B cell (primary cell): Measurements from ENCODE around the gene ZNF445. TPM values are rescaled to one million over a fixed set of nuclear protein-coding genes. Genes with fewer than 3 reads are reported as not detected.

ENCODE experiments used
- ATAC-seq: fragments of 200-7000 bp; cut with Tn5 transposase; one replicate; pipeline ENCODE4 v1.10.0; 2021; ENCODE audit warnings: low read depth, mild to moderate bottlenecking, moderate number of reproducible peaks, moderate library complexity
- CTCF ChIA-PET: fragments of 350-600 bp; sonication (Branson Sonifier 250); formaldehyde crosslinking; loops from one replicate; lab custom pipeline; 2021; ENCODE audit warnings: antibody characterized with exemption, inconsistent platforms; lab: Charles Lee
- POLR2A ChIA-PET: fragments of 350-600 bp; sonication (Branson Sonifier 250); formaldehyde crosslinking; loops from one replicate; lab custom pipeline; 2021; ENCODE audit warnings: antibody characterized with exemption; lab: Charles Lee
- DNase-seq: peaks from one replicate; pipeline ENCODE4 v3.0.0; 2013
- H2AFZ ChIP-seq: 2 replicates; pipeline ENCODE4 v1.6.1; 2012; ENCODE audit warnings: mild to moderate bottlenecking, low read depth, low read length; ENCODE audit not compliant: insufficient read depth, poor library complexity, severe bottlenecking
- H3K27ac ChIP-seq, 2 donors: 1 replicate in 1 of 2; 2 replicates in 1 of 2; pipeline ENCODE4 v1.5.1; 2012 to 2013; ENCODE audit warnings: low read length in 2 of 2, mild to moderate bottlenecking in 2 of 2, moderate library complexity in 1 of 2
- H3K27me3 ChIP-seq, 4 experiments: fragments of 200-600 bp in 1 of 4; sonication (generic) in 1 of 4; replicated peaks in 1 of 4; 1 replicate in 2 of 4; 2 replicates in 2 of 4; pipeline versions ENCODE4 v1.6.1 to v1.7.0; 2013 to 2016; ENCODE audit warnings: low read length in 3 of 4, mild to moderate bottlenecking in 2 of 4, mixed read lengths in 1 of 4, moderate library complexity in 1 of 4; ENCODE audit not compliant: insufficient read depth in 4 of 4, control insufficient read depth in 3 of 4; ENCODE audit errors: control extremely low read depth in 1 of 4
- H3K36me3 ChIP-seq, 2 experiments: replicated peaks in 1 of 2; 1 replicate in 1 of 2; 2 replicates in 1 of 2; pipeline versions ENCODE4 v1.6.1 to v1.7.1; 2013; ENCODE audit warnings: low read length in 1 of 2; ENCODE audit not compliant: insufficient read depth in 2 of 2, control insufficient read depth in 1 of 2; ENCODE audit errors: control extremely low read depth in 1 of 2, extremely low read depth in 1 of 2
- H3K4me1 ChIP-seq, 2 donors: fragments of 200-600 bp in 1 of 2; sonication (generic) in 1 of 2; 1 replicate in 1 of 2; 2 replicates in 1 of 2; pipeline versions ENCODE4 v1.5.1 to v1.6.1; 2013 to 2017; ENCODE audit warnings: low read length in 2 of 2; ENCODE audit not compliant: control insufficient read depth in 2 of 2, insufficient read depth in 2 of 2
- H3K4me2 ChIP-seq: replicated peaks from 2 replicates; pipeline ENCODE3; 2012; ENCODE audit warnings: mild to moderate bottlenecking, low read depth, low read length; ENCODE audit not compliant: poor library complexity, severe bottlenecking
- H3K4me3 ChIP-seq, 5 experiments: fragments of 200-600 bp in 1 of 5; sonication (generic) in 1 of 5; 1 replicate in 3 of 5; 2 replicates in 2 of 5; pipeline versions ENCODE4 v1.5.1 to v1.7.0; 2011 to 2016; ENCODE audit warnings: low read length in 4 of 5, mild to moderate bottlenecking in 4 of 5, low read depth in 2 of 5, control low read depth in 1 of 5, moderate library complexity in 1 of 5; ENCODE audit not compliant: insufficient read depth in 1 of 5; ENCODE audit errors: control extremely low read depth in 1 of 5, extremely low read depth in 1 of 5
- H3K79me2 ChIP-seq: fragments of 200-600 bp; sonication (generic); one replicate; pipeline ENCODE4 v1.6.0; 2016; ENCODE audit warnings: low read length; ENCODE audit not compliant: control insufficient read depth, insufficient read depth
- H3K9ac ChIP-seq: fragments of 200-600 bp; sonication (generic); 2 replicates; pipeline ENCODE4 v1.6.1; 2017; ENCODE audit warnings: mild to moderate bottlenecking, low read length, moderate library complexity
- H3K9me3 ChIP-seq, 3 donors: one replicate each; pipeline versions ENCODE4 v1.6.1 to v1.7.1; 2013; ENCODE audit warnings: low read length in 2 of 3; ENCODE audit not compliant: control insufficient read depth in 2 of 3, insufficient read depth in 1 of 3; ENCODE audit errors: control extremely low read depth in 1 of 3
- H4K20me1 ChIP-seq: 2 replicates; pipeline ENCODE4 v1.6.0; 2012; ENCODE audit warnings: mild to moderate bottlenecking, low read length; ENCODE audit not compliant: insufficient read depth, control insufficient read depth, poor library complexity, severe bottlenecking
- H3K27ac Mint-ChIP-seq: one replicate; pipeline ENCODE4 v1.8.0; 2021; ENCODE audit warnings: mixed read lengths
- H3K27me3 Mint-ChIP-seq: one replicate; pipeline ENCODE4 v1.8.0; 2021; ENCODE audit warnings: mixed read lengths
- H3K4me1 Mint-ChIP-seq: one replicate; pipeline ENCODE4 v1.8.0; 2021; ENCODE audit warnings: mixed read lengths
- H3K4me3 Mint-ChIP-seq: one replicate; pipeline ENCODE4 v1.8.0; 2021; ENCODE audit warnings: mixed read lengths
- H3K9me3 Mint-ChIP-seq: one replicate; pipeline ENCODE4 v1.8.0; 2022; ENCODE audit warnings: mixed read lengths; ENCODE audit not compliant: insufficient read depth
- CTCF ChIP-seq: fragments of 200-600 bp; IDR thresholded peaks from one replicate; pipeline ENCODE4 v1.8.0; 2022; ENCODE audit warnings: antibody characterized with exemption, mild to moderate bottlenecking
- EZH2 ChIP-seq: IDR thresholded peaks from 2 replicates; pipeline ENCODE4 v1.6.1; 2012; ENCODE audit warnings: borderline replicate concordance, low read depth, mild to moderate bottlenecking, moderate library complexity, low read length; ENCODE audit not compliant: insufficient read depth, poor library complexity, severe bottlenecking
- WGBS: methylation state at CpG from one replicate; pipeline ENCODE4 v1.1.5; 2013; ENCODE audit warnings: missing lambda C conversion rate; ENCODE audit not compliant: insufficient coverage; 5-methylcytosine and 5-hydroxymethylcytosine counted together
- intact Hi-C: fragments of 100-400 bp; cut with micrococcal nuclease; formaldehyde crosslinking; loops from one replicate; pipeline ENCODE4 v1.10.0; 2022
- polyA plus RNA-seq: library from polyadenylated mRNA; depleted of rRNA; stranded (reverse); fragments of >200 nt; gene quantifications from 2 replicates; pipeline ENCODE4 v1.2.3, GENCODE V29; 2012
- total RNA-seq, 2 donors: library from RNA; stranded (reverse); fragments of 120-200 nt in 1 of 2; gene quantifications; 1 replicate in 1 of 2; 2 replicates in 1 of 2; pipeline versions ENCODE4 v1.2.3 to v1.2.4, GENCODE V29; 2013 to 2022

The ZNF445 gene
- total and polyA plus RNA-seq, 2 donors (not counting 1 experiment from before 2014, with no cell fraction given), result 2.6 to 29.7 TPM

GRCh38 chr3:44392489-44392888 lies 85.0 kb downstream of the ZNF445 start:
- Histone ChIP-seq H4K20me1 (no peaks in the 10 kb centered on the region), H3K9me3 (peaks cover 0 to 2% (median 1%) of the 10 kb centered on the region in 3 donors), H2AFZ (no peak overlapping the region), H3K79me2 (no peaks in the 10 kb centered on the region), H3K4me2 (no peak overlapping the region), H3K27ac (no peak overlapping the region), H3K4me3 (no peak overlapping the region), H3K36me3 (peaks cover 0 to 7% of the 10 kb centered on the region in 2 experiments), H3K9ac (no peak overlapping the region), H3K4me1 (no peaks in the 10 kb centered on the region), H3K27me3 (no peaks in the 10 kb centered on the region)
- POLR2A ChIA-PET, result no interaction called here
- Mint-ChIP-seq H3K27ac (no peak overlapping the region), H3K4me3 (no peak overlapping the region), H3K27me3 (no peaks in the 10 kb centered on the region), H3K4me1 (no peaks in the 10 kb centered on the region), H3K9me3 (peaks cover 3% of the 10 kb centered on the region)
- WGBS, result no CpG with 5 or more reads among the region's 1 CpG
- intact Hi-C loops, result no loop called here
- ATAC-seq (no peak), DNase-seq (no peak)
- CTCF ChIA-PET, result no interaction called here
- TF ChIP-seq EZH2 (no peak), CTCF (no peak)

- H3K9ac ChIP-seq, result no peak overlapping the region
- no peaks in the 10 kb centered on the region for H3K27me3 ChIP-seq
- no peak for ATAC-seq
- peaks cover 1 to 19% (median 15%) of the 10 kb centered on the region in 3 donors for H3K9me3 ChIP-seq
- ChIA-PET CTCF (no interaction called here), POLR2A (no interaction called here)
- H3K4me1 ChIP-seq, result no peaks in the 10 kb centered on the region
- no peak overlapping the region for H3K27ac ChIP-seq
- Mint-ChIP-seq H3K4me1 (no peaks in the 10 kb centered on the region), H3K27me3 (no peaks in the 10 kb centered on the region), H3K4me3 (no peak overlapping the region), H3K27ac (no peak overlapping the region), H3K9me3 (peaks cover 6% of the 10 kb centered on the region)
- intact Hi-C loops, result no loop called here
- TF ChIP-seq EZH2, result no peak
- no peak for TF ChIP-seq CTCF
- no peak overlapping the region for H2AFZ ChIP-seq
- DNase-seq, result no peak
- no peaks in the 10 kb centered on the region for H3K79me2 ChIP-seq
- no peaks in the 10 kb centered on the region for H3K36me3 ChIP-seq
- 95% methylated on average over 5 of the region's 7 CpGs for WGBS
- H4K20me1 ChIP-seq, result no peaks in the 10 kb centered on the region
- H3K4me2 ChIP-seq, result no peak overlapping the region
- no peak overlapping the region for H3K4me3 ChIP-seq
Observed at GRCh38 chr3:44387404-44387803, 90.1 kb downstream of the ZNF445 start.

Other genes starting within 250 kb of the ZNF445 start
- gene TOPAZ1, start 235.8 kb downstream of the ZNF445 start, total RNA-seq, result not detected in 2 replicates
- gene TOPAZ1, start 235.8 kb downstream of the ZNF445 start, polyA plus RNA-seq, result not detected in 2 replicates
- 15.8 and 16.7 TPM in 2 replicates for gene TCAIM, start 138.9 kb downstream of the ZNF445 start, total RNA-seq
- 4.3 and 4.4 TPM in 2 replicates for gene TCAIM, start 138.9 kb downstream of the ZNF445 start, polyA plus RNA-seq
- 8.0 and 8.5 TPM in 2 replicates for gene ZKSCAN7, start 77.5 kb upstream of the ZNF445 start, total RNA-seq
- 2.9 and 3.4 TPM in 2 replicates for gene ZKSCAN7, start 77.5 kb upstream of the ZNF445 start, polyA plus RNA-seq
- 7.5 and 8.7 TPM in 2 replicates for gene ZNF660, start 107.3 kb upstream of the ZNF445 start, total RNA-seq
- 0.49 and 0.92 TPM in 2 replicates for gene ZNF660, start 107.3 kb upstream of the ZNF445 start, polyA plus RNA-seq
- 16.9 and 17.7 TPM in 2 replicates for gene ZNF197, start 147.4 kb upstream of the ZNF445 start, total RNA-seq
- gene ZNF197, start 147.4 kb upstream of the ZNF445 start, polyA plus RNA-seq, result 3.9 and 4.4 TPM in 2 replicates
- 12.1 and 16.6 TPM in 2 replicates for gene ZNF35, start 171.1 kb upstream of the ZNF445 start, total RNA-seq
- 1.4 and 2.5 TPM in 2 replicates for gene ZNF35, start 171.1 kb upstream of the ZNF445 start, polyA plus RNA-seq
- gene ZNF502, start 235.0 kb upstream of the ZNF445 start, total RNA-seq, result 5.4 and 5.5 TPM in 2 replicates
- gene ZNF502, start 235.0 kb upstream of the ZNF445 start, polyA plus RNA-seq, result 1.4 and 1.9 TPM in 2 replicates